UCSD-AML1 (cell line): Measurements from ENCODE around the gene TAS2R46.
"Not testable (repeated sequence)": the region's sequence is repeated elsewhere in the genome, so short reads cannot be mapped to it uniquely, and the experiment has no call there.

Experiments used
- DNase-seq: peaks from one replicate; lab custom pipeline; 2025; ENCODE audit not compliant: unreplicated experiment; lab: John Stamatoyannopoulos, UW

TAS2R46 gene, protein sequence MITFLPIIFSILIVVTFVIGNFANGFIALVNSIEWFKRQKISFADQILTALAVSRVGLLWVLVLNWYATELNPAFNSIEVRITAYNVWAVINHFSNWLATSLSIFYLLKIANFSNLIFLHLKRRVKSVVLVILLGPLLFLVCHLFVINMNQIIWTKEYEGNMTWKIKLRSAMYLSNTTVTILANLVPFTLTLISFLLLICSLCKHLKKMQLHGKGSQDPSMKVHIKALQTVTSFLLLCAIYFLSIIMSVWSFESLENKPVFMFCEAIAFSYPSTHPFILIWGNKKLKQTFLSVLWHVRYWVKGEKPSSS

DNA sequence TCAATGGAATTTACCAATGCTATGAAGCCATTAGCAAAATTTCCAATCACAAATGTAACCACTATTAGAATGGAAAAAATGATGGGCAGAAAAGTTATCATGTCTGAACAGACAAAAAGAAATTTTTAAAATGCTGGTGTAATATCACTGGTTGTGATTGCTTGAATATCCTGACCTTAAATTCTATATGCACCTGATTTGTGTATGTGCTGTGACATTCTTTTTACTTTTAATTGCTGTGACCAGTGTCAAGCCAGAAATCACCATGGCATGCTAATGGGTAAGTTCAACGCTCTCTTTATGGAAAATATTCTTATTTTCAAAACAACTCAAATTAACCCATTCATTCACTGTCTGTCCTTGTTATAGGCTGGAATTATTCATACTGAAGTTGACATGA is at the start of gene TAS2R46:
TSS of gene TAS2R46 (minus strand) at position 101 of the 400 bp plus-strand sequence. CDS start at position 101, 0 bp downstream.
- not testable (repeated sequence) for DNase-seq

DNA sequence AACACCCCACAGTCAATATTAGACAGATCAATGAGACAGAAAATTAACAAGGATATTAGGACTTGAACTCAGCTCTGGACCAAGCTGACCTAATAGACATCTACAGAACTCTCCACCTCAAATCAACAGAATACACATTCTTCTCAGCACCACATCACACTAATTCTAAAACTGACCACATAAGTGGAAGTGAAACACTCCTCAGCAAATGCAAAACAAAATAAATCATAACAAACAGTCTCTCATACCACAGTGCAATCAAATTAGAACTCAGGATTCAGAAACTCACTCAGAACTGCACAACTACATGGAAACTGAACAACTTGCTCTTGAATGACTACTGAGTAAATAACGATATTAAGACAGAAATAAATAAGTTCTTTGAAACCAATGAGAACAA is 49.1 kb upstream of the TAS2R46 start:
- DNase-seq = not testable (repeated sequence)

DNA sequence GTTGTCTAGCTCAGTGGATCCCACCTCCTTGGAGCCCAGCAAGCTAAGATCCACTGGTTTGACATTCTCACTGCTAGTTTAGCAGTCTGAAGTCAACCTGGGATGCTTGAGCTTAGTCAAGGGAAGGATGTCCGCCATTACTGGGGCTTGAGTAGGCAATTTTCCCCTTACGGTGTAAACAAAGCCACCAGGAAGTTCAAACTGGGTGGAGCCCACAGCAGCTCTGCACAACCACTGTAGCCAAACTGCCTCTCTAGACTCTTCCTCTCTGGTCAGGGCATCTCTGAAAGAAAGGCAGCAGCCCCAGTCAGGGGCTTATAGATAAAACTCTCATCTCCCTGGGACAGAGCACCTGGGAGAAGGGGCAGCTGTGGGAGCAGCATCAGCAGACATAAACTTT is 46.8 kb upstream of the TAS2R46 start:
- DNase-seq = no peak

DNA sequence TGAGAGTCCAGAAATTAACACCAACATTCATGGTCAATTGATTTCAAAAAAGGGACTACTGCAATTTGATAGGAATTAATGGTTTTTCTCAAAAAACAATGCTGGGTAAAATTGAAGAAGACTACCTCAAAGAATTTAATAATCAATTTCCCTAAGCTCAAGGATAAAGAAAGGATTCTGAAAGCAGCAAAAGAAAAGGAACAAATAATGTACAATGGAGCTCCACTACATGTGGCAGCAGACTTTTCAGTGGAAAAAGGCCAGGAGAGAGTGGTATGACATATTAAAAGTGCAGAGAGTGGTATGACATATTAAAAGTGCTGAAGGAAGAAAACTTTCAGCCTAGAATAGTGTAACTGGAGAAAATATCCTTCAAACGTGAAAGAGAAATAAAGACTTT is 45.6 kb upstream of the TAS2R46 start:
- no peak for DNase-seq

DNA sequence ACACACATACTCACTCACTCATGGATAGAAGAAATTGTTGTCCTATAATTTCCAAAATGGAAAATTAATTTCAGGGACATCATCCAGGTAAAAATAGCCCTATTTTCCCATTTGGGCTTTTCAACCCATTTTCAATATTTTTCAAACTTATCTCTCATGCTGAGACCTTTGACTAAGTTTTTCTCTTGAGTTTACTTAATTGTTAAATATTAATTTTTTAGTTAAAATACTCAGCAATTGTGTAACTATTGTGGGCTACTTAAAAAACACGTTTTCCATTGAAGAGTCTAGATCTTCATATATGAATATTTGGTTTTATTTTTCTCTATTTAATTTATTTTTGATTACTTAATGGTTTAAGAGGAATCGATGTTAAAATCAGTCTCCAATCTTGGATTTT is 44.2 kb upstream of the TAS2R46 start:
- no peak for DNase-seq

DNA sequence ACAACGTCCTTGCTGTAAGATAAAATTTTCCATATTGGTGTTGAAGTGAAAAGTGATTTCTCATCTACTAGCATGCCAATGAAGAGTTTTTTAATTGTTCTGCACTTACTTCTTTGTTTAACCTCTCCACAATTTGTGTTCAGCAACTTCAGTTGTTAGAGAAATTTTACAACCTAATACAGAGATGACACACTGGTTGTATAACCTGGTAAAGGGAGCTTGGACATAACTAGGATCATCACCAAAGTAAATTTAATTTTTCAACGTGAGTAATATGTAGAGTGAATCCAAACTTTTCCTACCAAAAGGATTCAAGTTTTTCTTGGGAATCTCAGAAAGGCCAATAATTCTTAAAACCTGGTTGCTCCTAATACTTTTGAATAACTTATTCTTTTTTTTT is 43.5 kb upstream of the TAS2R46 start:
- DNase-seq = no peak

DNA sequence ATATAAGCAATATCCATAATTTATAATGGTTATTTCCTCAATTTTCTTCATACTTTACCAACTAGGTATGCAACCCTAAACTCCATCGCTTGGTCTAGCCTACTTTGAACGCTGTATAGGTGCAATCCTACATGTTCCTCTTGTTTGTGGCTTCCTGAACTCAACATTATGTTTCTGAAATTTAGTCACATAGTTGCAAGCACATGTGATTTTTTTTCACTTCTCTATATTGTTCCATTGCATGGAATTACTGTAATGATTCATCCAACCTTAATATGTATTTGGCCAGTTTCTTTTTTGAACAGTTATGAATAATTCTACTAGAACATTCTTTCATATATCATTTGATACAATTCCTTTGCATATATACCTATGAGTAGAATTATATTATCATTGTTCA is 32.8 kb upstream of the TAS2R46 start:
- not testable (repeated sequence) for DNase-seq

DNA sequence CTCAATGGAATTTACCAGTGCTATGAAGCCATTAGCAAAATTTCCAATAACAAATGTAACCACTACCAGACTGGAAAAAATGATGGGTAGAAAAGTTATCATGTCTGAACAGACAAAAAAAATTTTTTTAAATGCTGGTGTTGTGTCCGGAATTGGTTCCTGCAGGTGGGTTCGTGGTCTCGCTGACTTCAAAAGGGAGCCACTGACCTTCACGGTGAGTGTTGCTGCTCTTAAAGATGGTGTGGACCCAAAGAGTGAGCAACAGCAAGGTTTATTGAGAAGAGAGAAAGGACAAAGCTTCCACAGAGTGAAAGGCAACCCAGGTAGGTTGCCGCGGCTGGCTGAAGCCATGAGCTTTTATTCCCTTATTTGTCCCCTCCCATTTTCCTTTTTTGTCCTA is 30.0 kb upstream of the TAS2R46 start, which contains the start of gene TAS2R43:
TSS of gene TAS2R43 (minus strand) at position 186 of the 400 bp plus-strand sequence. CDS start at position 102, 84 bp downstream.
- no peak for DNase-seq

DNA sequence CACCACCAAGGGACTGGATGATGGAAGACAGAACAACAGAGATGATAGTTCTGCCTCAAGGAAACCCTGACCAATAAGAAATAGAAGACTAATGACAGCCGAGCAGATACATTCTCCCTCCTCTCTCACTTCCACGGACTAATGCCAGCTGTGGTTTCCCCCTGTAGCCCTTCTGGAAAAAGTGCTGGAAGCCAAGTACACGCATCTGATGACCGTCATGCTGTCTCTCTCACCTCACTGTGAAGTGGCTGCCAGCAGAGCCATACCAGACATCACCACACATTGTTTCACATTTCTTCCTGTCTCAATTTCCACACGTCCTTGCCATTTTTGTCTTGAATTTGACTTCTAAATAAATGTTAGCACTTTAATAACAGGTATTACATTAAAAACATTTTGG is 27.2 kb upstream of the TAS2R46 start:
- no peak for DNase-seq

DNA sequence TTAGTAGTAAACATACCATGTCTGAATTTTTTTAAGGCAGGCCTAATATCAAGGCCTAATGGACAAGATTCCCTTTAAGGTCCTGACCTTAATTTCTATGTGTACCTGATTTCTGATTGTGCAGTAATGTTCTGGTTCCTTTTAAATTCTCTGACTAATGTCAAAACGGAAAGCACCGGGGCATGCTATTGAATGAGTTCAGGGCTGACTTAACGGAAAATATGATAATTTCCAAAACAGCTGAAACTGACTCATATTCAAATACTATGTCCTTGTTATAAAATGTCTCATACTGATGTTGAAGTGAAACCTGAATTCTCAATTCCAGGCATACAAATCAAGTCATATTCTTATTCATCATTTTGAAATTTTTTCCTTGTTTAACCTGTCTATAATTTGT is 23.3 kb upstream of the TAS2R46 start:
- DNase-seq = no peak

DNA sequence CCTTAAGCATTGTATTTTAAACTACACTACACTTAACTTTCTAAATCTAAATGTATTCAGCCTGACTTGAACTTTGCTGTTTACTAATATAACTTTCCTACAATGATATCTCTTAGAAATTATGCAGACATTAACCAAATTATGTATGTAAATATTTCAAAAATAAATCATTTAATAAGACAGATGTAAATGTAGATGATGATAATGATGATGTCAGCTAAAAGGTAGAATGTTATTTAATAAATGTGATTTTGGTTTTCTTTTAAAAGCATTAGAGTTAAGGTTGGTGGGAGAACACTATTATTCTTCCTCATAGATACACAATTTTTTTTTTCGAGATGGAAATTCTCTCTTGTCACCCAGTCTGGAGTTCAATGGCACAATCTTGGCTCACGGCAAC is 19.9 kb upstream of the TAS2R46 start:
- DNase-seq = no peak

DNA sequence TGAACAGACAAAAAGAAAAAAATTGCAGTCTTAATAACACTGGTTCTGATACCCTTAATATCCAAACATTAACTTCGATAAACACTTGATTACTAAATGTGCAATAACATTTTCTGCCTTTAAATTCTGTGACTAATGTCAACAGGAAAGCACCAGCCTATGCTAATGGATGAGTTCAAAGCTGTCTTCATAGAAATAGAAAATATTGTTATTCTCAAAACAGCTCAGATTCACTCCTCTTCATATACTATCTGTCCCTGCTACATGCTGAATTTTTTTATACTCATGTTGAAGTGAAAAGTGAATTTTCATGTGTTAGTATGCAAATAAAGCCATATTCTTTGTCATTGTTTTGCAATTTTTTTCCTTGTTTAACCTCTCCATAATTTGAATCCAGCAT is 16.2 kb upstream of the TAS2R46 start:
- DNase-seq = no peak

DNA sequence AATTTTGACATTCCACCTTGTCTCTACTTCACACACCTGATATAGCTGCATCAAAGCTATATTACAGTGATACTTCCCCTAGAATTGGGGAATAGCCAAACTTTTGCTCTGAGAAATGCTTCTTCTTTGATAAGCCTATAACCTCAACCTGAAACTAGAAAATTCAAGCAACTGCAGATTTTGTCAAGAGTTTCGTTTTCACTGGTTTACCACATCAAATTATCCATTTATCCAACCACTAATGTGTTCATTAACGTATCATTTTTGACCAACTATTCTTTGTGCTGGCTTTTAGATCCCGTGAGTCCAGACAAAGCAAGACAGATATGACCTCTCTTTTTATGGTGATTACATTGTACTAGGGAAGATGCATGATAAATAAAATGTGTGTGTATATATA is 13.5 kb upstream of the TAS2R46 start:
- no peak for DNase-seq

DNA sequence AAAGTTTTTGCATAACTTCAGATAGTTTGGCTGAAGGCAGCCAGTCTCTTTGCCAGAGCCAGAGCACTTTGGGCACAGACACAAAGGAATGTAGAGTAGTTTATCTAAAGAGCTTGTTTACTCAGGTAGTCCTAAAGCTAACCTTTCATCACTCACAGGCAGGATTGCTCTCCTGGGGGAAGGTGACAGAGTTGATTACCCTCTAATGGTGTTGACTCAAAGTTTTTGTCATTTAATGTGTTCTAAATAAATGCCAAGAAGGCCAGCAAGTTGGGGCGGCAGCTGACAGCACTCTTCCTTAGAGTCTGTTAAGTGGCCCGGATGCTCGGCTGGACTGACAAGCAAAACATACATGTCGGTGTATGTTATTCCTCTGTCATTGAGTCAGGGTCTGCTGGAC is 9.3 kb upstream of the TAS2R46 start:
- DNase-seq = no peak

DNA sequence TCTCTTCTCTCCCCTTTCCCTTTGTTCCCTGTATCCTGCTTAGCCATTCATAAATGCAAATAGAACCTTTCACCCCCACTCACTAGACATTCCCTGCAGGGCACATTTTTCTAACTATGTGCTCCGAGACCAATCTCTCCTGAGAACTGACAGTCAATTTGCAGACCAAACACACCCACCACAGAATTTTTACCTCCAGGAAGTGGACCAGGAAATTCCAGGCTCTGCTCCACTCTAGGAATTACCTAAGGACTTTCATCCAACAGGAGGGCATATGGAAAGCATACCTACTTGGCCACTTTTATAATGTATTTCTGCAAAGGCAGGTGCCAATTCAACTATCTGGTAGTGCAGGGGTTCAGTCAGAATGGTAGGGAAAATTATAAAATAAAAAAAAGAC is 8.9 kb upstream of the TAS2R46 start:
- no peak for DNase-seq

DNA sequence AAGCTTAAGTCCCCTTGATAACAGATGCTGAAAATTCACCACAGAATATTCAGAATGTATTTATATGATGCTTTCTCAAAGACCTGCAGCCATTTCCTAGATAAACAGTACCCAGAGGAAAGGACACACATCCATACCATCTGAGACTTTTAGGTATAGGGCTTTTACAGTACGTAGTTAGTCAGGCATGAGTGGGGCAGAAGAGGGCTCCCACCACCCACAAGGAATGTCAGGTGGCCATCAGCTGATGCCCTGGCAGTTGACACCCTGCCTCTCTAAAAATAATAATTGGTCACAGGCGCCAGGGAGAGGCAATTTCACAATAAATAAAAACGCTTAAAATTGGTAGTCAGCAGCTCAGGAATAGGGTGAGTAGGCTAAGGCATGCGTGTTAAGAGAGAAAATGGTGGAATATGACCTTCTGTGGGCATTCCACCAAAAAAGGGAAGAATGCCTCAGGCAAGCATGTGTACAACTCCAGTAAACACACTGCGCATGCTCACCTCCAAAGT is 7.8 kb upstream of the TAS2R46 start:
- DNase-seq = no peak

DNA sequence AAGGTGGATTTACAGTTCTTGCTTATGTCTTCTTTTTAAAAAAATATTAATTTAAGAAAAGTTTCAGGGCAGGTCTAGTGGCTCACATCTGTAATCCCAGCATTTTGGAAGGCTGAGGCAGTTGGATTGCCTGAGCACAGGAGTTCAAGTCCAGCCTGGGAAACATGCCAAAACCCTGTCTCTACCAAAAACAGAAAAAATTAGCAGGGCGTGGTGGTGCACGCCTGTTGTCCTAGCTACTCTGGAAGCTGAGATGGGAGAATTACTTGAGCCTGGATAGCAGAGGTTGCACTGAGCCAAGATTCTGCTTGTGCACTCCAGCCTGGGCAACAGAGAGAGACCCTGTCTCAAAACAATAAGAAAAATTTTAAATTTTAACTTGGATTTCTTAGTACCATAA is 5.4 kb upstream of the TAS2R46 start:
- no peak for DNase-seq

DNA sequence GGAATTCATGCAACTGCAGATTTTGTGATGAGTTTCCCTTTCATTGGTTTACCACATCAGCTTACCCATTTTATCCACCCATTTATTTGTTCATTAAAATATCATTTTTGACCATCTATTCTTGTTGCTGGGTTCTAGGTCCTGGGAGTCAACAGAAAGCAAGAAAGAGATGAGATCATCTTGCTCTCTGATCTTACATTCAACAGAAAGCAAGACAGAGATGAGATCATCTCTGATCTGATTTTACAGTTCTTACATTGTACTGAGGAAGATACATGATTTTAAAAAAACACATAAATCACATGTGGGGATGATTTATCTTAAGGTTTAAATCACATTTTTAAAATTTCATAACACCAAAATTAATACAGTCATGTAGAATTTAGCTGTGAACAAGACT is 2.3 kb downstream of the TAS2R46 start:
- no peak for DNase-seq

DNA sequence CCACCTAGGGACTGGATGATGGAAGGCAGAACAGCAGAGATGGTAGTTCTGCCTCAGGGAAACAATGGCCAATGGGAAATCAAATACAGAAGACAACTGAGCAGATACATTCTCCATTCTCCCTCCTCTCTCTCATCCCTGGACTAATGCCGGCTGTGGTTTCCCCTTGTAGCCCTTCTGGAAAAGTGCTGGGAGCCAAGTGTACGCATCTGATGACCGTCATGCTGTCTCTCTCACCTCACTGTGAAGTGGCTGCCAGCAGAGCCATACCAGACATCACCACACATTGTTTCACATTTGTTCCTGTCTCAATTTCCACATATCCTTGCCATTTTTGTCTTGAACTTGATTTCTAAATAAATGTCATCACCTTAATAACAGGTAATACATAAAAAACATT is 3.1 kb downstream of the TAS2R46 start:
- DNase-seq = no peak

DNA sequence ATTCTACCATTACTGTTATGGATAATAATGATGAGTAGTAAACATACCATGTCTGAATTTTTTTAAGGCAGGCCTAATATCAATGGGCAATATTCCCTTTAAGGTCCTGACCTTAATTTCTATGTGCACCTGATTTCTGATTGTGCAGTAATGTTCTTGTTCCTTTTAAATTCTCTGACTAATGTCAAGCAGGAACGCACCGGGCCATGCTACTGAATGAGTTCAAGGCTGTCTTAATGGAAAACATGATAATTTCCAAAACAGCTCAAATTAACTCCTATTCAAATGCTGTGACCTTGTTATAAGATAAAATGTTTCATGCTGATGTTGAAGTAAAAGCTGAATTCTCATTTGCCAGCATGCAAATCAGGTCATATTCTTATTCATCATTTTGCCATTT is 6.8 kb downstream of the TAS2R46 start:
- DNase-seq = no peak

DNA sequence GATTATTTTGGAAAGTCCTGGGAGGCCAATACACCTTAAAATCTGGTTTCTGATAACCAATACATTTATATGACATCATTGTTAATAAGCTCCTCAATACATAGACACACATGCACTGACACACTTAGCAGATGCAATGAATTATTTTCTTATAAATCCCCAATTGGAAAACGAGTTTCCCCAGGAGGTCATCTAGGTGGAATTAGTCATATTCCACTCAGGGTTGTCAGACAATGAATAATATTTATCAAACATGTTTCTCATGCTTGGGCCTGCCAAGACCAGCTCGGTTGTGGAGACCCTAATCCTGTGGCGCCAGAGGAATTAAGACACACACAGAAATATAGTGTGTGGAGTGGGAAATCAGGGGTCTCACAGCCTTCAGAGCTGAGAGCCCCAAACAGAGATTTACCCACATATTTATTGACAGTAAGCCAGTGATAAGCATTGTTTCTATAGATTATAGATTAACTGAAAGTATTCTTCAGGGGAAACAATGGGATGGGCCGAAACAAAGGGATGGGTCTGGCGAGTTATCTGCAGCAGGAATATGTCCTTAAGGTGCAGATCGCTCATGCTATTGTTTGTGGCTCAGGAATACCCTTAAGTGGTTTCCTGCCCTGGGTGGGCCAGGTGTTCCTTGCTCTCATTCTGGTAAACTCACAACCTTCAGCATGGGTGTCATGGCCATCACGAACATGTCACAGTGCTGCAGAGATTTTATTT is 12.1 kb downstream of the TAS2R46 start:
- not testable (repeated sequence) for DNase-seq

DNA sequence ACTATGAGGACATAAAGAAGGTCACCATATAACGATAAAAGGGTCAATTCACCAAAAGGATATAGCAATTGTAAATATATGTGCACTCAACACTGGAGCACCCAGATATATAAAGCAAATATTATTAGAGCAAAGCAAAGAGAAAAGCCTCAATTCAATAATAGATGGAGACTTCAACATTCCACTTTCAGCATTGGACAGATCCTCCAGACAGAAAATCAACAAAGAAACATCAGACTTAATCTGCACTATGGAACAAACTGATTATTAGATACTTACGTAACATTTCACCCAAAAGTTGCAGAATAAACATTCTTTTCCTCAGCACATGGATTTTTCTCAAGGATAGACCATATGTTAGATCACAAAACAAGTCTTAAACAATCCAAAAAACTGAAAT is 20.7 kb downstream of the TAS2R46 start:
- DNase-seq = not testable (repeated sequence)
